ENCODE results near the gene COMMD10. TPM values are rescaled to one million over a fixed set of nuclear protein-coding genes. Genes with fewer than 3 reads are reported as not detected.

Gene COMMD10
- total and polyA plus RNA-seq, 2 of the 8 experiments (the other 6 are each of a cell fraction or from before 2014, with no cell fraction given), result 16.5 to 43.4 TPM

DNA sequence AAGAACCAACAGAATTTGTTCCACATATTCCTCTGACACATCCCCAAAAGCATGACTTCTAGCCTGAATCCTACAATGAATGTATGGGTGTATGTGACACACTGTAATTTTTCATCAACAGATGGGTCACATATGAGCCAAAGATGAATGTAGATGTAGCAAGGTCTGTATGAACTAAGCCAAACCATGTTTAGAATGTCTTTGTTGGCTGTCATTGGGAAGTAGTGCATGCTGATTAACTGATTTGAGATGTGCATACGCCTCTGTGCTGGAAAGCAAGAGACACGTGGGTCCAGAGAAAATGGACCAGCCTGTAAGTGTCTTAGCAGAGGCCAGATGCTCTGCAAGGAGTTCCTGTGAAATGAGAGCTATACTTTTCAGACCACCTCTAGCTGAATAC lies 222.0 kb downstream of the COMMD10 start (continued):
- TF ChIP-seq BRCA1 (IDR thresholded peaks at IDR 0.05; ENCODE audit: low read depth, low read length) (no peak), RNF2 (IDR thresholded peaks at IDR 0.05; ENCODE audit: borderline replicate concordance, low read depth, low read length, missing control alignments, poor library complexity, severe bottlenecking) (no peak)

Data from H1 (cell line).